Glutamatergic neuron (in vitro differentiated cells): ENCODE data around the gene HNF1B. TPM values are rescaled to one million over a fixed set of nuclear protein-coding genes. Genes with fewer than 3 reads are reported as not detected.

Experiments used
- DNase-seq: peaks from one replicate; pipeline ENCODE4 v3.0.0; 2022
- H3K27ac Mint-ChIP-seq: one replicate; pipeline ENCODE4 v1.8.0; 2020; ENCODE audit warnings: mild to moderate bottlenecking, mixed read lengths, inconsistent platforms; ENCODE audit not compliant: unreplicated experiment
- H3K27me3 Mint-ChIP-seq: one replicate; pipeline ENCODE4 v1.8.0; 2020; ENCODE audit warnings: mild to moderate bottlenecking, moderate library complexity, mixed read lengths, inconsistent platforms; ENCODE audit not compliant: unreplicated experiment
- H3K36me3 Mint-ChIP-seq: one replicate; pipeline ENCODE4 v1.8.0; 2020; ENCODE audit warnings: mild to moderate bottlenecking, mixed read lengths, inconsistent platforms; ENCODE audit not compliant: unreplicated experiment
- H3K4me1 Mint-ChIP-seq: one replicate; pipeline ENCODE4 v1.8.0; 2020; ENCODE audit warnings: mild to moderate bottlenecking, low read depth, mixed read lengths, inconsistent platforms; ENCODE audit not compliant: unreplicated experiment
- H3K4me3 Mint-ChIP-seq: one replicate; pipeline ENCODE4 v1.8.0; 2020; ENCODE audit warnings: mild to moderate bottlenecking, mixed read lengths, inconsistent platforms; ENCODE audit not compliant: unreplicated experiment
- H3K9me3 Mint-ChIP-seq: one replicate; pipeline ENCODE4 v1.8.0; 2020; ENCODE audit warnings: mild to moderate bottlenecking, moderate library complexity, mixed read lengths, inconsistent platforms; ENCODE audit not compliant: unreplicated experiment
- total RNA-seq: library from RNA; stranded (reverse); fragmentation: NEBNext Ultra II Directional; extraction: Animal tissue kit (Norgen Biotek cat#: 25700); gene quantifications from one replicate; pipeline ENCODE4 v1.2.1, GENCODE V29; 2021; ENCODE audit not compliant: unreplicated experiment
- TF ChIP-seq, protein P1 (sequence below): fragments of 200-600 bp; sonication (generic); IDR thresholded peaks from one replicate; pipeline ENCODE4 v1.5.0; 2021; ENCODE audit not compliant: partially characterized antibody, unreplicated experiment

Gene HNF1B
- total RNA-seq, 1 donor from 2014 or later, result not detected

DNA sequence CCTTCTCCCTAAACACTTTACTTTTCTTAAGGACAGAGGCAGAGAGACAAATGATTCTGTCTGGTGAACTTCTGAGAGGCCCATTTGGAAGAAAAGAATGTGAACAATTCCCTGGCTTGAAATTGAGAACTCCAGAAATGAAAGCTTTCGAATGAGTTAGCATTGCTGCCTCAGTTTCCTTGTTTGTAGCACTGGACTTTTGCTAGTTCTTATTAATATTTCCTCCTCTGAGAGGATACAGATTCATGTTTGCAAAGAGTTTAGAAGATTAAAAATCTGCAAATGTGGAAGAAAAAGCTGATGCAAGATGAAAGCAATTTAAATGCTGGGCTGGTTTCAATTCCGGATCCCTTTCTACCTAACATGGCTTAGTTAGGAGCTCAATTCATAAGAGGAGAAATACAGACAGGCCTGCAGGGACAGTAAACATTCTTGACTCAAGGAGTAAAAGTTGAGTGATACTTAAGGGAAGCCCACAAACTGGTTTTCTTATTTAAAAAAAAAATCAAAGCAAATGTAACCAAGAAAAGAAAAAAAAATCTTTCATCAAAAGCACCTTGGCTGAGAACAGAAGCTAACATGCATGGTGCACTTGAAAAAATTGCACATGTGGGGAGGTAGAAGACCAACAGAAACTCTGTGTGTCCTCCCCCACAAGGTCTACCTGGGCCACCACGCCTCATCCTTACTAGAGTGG lies 27.1 kb downstream of the HNF1B start:
- TF ChIP-seq, protein P1, sequence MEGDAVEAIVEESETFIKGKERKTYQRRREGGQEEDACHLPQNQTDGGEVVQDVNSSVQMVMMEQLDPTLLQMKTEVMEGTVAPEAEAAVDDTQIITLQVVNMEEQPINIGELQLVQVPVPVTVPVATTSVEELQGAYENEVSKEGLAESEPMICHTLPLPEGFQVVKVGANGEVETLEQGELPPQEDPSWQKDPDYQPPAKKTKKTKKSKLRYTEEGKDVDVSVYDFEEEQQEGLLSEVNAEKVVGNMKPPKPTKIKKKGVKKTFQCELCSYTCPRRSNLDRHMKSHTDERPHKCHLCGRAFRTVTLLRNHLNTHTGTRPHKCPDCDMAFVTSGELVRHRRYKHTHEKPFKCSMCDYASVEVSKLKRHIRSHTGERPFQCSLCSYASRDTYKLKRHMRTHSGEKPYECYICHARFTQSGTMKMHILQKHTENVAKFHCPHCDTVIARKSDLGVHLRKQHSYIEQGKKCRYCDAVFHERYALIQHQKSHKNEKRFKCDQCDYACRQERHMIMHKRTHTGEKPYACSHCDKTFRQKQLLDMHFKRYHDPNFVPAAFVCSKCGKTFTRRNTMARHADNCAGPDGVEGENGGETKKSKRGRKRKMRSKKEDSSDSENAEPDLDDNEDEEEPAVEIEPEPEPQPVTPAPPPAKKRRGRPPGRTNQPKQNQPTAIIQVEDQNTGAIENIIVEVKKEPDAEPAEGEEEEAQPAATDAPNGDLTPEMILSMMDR, result no peak
- Mint-ChIP-seq H3K4me3 (no peak overlapping the region), H3K9me3 (peaks cover 1% of the 10 kb centered on the region), H3K27ac (no peak overlapping the region), H3K36me3 (no peaks in the 10 kb centered on the region), H3K4me1 (no peaks in the 10 kb centered on the region), H3K27me3 (peaks cover 2% of the 10 kb centered on the region)
- DNase-seq, result no peak

DNA sequence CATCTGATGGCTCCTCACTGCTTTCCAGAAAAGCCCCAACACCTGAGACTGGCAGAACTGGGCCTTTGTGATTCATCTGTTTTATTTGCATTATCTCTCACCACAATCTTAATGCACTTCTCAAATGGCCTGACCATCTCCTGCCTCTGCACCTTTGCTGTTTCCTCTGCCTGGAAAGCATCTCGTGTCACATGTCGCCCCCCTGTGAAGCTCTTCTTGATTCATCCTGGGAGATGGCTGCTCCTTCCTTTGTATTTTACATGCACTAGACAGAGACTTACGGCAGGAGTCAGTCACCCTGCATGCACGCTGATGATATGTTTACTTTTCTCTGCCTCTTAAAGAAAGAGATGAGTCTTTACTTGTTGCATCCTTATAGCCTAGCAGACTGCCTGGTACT lies 30.0 kb downstream of the HNF1B start:
- H3K27me3 Mint-ChIP-seq, result peaks cover 4% of the 10 kb centered on the region
- TF ChIP-seq, protein P1, result no peak
- no peak overlapping the region for H3K4me3 Mint-ChIP-seq
- no peaks in the 10 kb centered on the region for H3K36me3 Mint-ChIP-seq
- H3K9me3 Mint-ChIP-seq, result peaks cover 1% of the 10 kb centered on the region
- peaks cover 3% of the 10 kb centered on the region for H3K4me1 Mint-ChIP-seq
- DNase-seq, result no peak
- H3K27ac Mint-ChIP-seq, result no peak overlapping the region

GRCh38 chr17:37713624-37714023 lies 31.2 kb downstream of the HNF1B start:
- DNase-seq, result no peak
- peaks cover 3% of the 10 kb centered on the region for H3K4me1 Mint-ChIP-seq
- H3K27ac Mint-ChIP-seq, result no peak overlapping the region
- TF ChIP-seq, protein P1, result no peak
- H3K27me3 Mint-ChIP-seq, result peaks cover 4% of the 10 kb centered on the region
- no peak overlapping the region for H3K4me3 Mint-ChIP-seq
- no peaks in the 10 kb centered on the region for H3K36me3 Mint-ChIP-seq
- peaks cover 1% of the 10 kb centered on the region for H3K9me3 Mint-ChIP-seq

DNA sequence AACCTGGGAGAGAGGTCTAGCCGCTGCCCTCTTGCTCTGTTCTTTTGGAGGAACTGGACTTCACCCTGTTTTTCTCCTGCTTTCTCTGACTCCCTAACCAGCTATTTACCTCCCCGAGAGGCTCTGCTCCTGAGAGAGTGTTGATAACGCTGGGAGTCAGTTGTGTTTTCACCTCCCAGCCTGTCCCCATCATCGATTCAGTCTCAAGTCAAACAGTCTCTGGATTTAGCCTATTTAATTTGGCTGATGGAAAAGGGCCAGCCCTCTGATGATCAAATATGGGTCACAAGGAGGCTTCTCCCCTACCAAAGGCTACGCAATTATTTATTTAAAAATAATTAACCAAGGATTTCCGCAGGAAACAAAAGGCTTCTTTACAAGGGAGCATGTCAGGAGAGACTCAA lies 31.8 kb downstream of the HNF1B start:
- TF ChIP-seq, protein P1, result no peak
- no peaks in the 10 kb centered on the region for H3K36me3 Mint-ChIP-seq
- no peak overlapping the region for H3K27ac Mint-ChIP-seq
- DNase-seq, result no peak
- H3K4me1 Mint-ChIP-seq, result peaks cover 3% of the 10 kb centered on the region
- peaks cover 1% of the 10 kb centered on the region for H3K9me3 Mint-ChIP-seq
- H3K27me3 Mint-ChIP-seq, result peaks cover 4% of the 10 kb centered on the region
- no peak overlapping the region for H3K4me3 Mint-ChIP-seq

GRCh38 chr17:37711113-37711512 lies 33.7 kb downstream of the HNF1B start:
- Mint-ChIP-seq H3K4me1 (peaks cover 3% of the 10 kb centered on the region), H3K4me3 (no peak overlapping the region), H3K36me3 (no peaks in the 10 kb centered on the region), H3K9me3 (peaks cover 1% of the 10 kb centered on the region), H3K27me3 (peaks cover 4% of the 10 kb centered on the region), H3K27ac (no peak overlapping the region)
- TF ChIP-seq, protein P1, result no peak
- no peak for DNase-seq
